ENCODE results near the gene MBNL2.

MBNL2 gene

DNA sequence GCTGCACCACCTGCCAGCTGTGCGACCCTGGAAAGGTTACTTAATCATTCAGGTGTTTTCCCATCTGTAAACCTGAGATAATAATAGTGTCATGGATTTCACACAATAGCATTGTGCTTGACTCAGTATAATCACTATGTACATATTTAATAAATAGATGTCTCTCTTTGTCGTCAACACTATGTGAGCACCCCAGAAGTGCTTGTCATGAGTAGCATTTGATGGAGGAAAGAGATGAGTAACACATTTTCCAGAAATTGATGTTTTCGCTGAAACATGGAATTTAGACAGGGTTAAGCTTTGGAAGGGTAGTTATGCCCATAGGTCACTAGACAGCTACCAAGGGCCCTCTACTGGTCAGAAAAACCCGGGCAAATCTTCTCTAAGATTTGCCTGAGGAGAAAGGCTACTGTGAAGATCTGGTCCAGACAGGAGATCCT lies 9.5 kb upstream of the MBNL2 start:
- Histone ChIP-seq H3K79me2 (ENCODE audit: low read length) (no peaks in the 10 kb centered on the region), H3F3A (ENCODE audit: insufficient read depth, low read length) (peaks cover 3% of the 10 kb centered on the region; the same call in 1 of the 2 replicates), H3K27me3 (replicated peaks; ENCODE audit: insufficient read depth, low read length) (no peaks in the 10 kb centered on the region), H3K27ac (ENCODE audit: low read length) (no peak overlapping the region), H3K4me2 (ENCODE audit: low read depth, low read length) (no peak overlapping the region), H3K4me1 (ENCODE audit: low read length) (peaks cover 23% of the 10 kb centered on the region), H3K9ac (ENCODE audit: low read length) (no peak overlapping the region), H2AFZ (ENCODE audit: low read length) (no peak overlapping the region), H4K20me1 (ENCODE audit: insufficient read depth, low read length) (no peaks in the 10 kb centered on the region), H3K9me2 (replicated peaks; ENCODE audit: insufficient read depth, low read length) (no peaks in the 10 kb centered on the region), H3K4me3 (ENCODE audit: low read length) (no peak overlapping the region), H3K36me3 (replicated peaks; ENCODE audit: insufficient read depth, low read length) (no peaks in the 10 kb centered on the region), H3K9me3 (replicated peaks; ENCODE audit: insufficient read depth, low read length) (no peaks in the 10 kb centered on the region)
- TF ChIP-seq, protein P1, sequence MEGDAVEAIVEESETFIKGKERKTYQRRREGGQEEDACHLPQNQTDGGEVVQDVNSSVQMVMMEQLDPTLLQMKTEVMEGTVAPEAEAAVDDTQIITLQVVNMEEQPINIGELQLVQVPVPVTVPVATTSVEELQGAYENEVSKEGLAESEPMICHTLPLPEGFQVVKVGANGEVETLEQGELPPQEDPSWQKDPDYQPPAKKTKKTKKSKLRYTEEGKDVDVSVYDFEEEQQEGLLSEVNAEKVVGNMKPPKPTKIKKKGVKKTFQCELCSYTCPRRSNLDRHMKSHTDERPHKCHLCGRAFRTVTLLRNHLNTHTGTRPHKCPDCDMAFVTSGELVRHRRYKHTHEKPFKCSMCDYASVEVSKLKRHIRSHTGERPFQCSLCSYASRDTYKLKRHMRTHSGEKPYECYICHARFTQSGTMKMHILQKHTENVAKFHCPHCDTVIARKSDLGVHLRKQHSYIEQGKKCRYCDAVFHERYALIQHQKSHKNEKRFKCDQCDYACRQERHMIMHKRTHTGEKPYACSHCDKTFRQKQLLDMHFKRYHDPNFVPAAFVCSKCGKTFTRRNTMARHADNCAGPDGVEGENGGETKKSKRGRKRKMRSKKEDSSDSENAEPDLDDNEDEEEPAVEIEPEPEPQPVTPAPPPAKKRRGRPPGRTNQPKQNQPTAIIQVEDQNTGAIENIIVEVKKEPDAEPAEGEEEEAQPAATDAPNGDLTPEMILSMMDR (IDR thresholded peaks at IDR 0.05; ENCODE audit: low read length) = peak; percentile 71
- no peak for TF ChIP-seq EZH2 (optimal IDR thresholded peaks at IDR 0.05; ENCODE audit: low read depth, low read length)
- peak; percentile 42 for DNase-seq

DNA sequence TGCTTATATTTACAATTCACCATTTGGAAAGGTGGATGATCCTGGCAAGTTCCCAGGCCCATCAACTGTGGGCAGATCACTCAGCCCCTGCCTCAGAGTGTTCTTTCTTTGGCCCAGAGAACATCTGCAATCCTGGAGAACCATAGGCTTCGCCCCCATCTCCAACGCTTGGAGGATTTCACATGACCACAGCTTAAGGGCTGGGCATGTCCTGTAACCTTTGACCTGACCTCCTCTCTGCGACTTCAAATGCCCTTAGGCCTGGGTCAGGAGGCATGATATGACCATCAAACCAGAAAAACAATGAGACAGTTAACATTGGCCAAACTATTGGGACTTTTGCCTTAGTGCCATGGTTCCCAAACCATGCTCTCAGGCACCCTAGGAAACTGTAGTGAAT lies 7.2 kb upstream of the MBNL2 start:
- no peak for DNase-seq
- Histone ChIP-seq H3K27me3 (replicated peaks; ENCODE audit: insufficient read depth, low read length) (no peaks in the 10 kb centered on the region), H3K4me1 (ENCODE audit: low read length) (peaks cover 20% of the 10 kb centered on the region), H3K36me3 (replicated peaks; ENCODE audit: insufficient read depth, low read length) (no peaks in the 10 kb centered on the region), H3K9me3 (replicated peaks; ENCODE audit: insufficient read depth, low read length) (no peaks in the 10 kb centered on the region), H3K4me2 (ENCODE audit: low read depth, low read length) (peak overlapping the region; percentile 10; the same call in 1 of the 2 replicates), H3K9me2 (replicated peaks; ENCODE audit: insufficient read depth, low read length) (no peaks in the 10 kb centered on the region), H4K20me1 (ENCODE audit: insufficient read depth, low read length) (no peaks in the 10 kb centered on the region), H3F3A (ENCODE audit: insufficient read depth, low read length) (peaks cover 3% of the 10 kb centered on the region; the same call in 1 of the 2 replicates), H3K4me3 (ENCODE audit: low read length) (no peak overlapping the region), H3K27ac (ENCODE audit: low read length) (no peak overlapping the region), H2AFZ (ENCODE audit: low read length) (no peak overlapping the region), H3K79me2 (ENCODE audit: low read length) (no peaks in the 10 kb centered on the region), H3K9ac (ENCODE audit: low read length) (no peak overlapping the region)
- TF ChIP-seq, protein P1 (IDR thresholded peaks at IDR 0.05; ENCODE audit: low read length) = no peak
- TF ChIP-seq EZH2 (optimal IDR thresholded peaks at IDR 0.05; ENCODE audit: low read depth, low read length) (no peak), EZH2phosphoT487 (IDR thresholded peaks at IDR 0.05; ENCODE audit: low read length) (no peak)

DNA sequence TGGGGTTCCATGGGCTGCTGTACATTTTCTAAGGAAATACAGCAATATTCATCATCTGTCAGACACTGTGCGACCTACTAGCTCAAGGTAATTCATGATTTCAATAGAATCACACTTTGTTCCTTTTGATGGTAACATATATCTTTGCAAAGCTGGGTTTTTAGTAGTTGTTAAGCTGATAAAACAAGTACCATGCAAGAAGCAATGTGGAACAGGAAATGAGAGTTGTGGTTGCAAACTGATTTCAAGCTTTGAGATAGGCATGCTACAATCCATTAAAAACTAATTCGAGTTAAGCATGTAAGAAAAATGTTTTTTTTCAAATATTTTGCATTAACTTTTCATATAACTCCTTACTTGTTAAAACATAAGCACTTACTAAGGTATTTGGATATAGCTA lies 6.8 kb upstream of the MBNL2 start:
- H3K27me3 ChIP-seq (replicated peaks; ENCODE audit: insufficient read depth, low read length) = no peaks in the 10 kb centered on the region
- peaks cover 19% of the 10 kb centered on the region for H3K4me1 ChIP-seq (ENCODE audit: low read length)
- peak overlapping the region; percentile 10; the same call in 1 of the 2 replicates for H3K4me2 ChIP-seq (ENCODE audit: low read depth, low read length)
- H3F3A ChIP-seq (ENCODE audit: insufficient read depth, low read length) = no peaks in the 10 kb centered on the region
- no peak overlapping the region for H3K9ac ChIP-seq (ENCODE audit: low read length)
- no peaks in the 10 kb centered on the region for H3K9me3 ChIP-seq (replicated peaks; ENCODE audit: insufficient read depth, low read length)
- H2AFZ ChIP-seq (ENCODE audit: low read length) = no peak overlapping the region
- H3K27ac ChIP-seq (ENCODE audit: low read length) = no peak overlapping the region
- H3K9me2 ChIP-seq (replicated peaks; ENCODE audit: insufficient read depth, low read length) = no peaks in the 10 kb centered on the region
- peak; percentile 52 for DNase-seq
- no peaks in the 10 kb centered on the region for H3K79me2 ChIP-seq (ENCODE audit: low read length)
- TF ChIP-seq EZH2phosphoT487 (IDR thresholded peaks at IDR 0.05; ENCODE audit: low read length) = no peak
- TF ChIP-seq EZH2 (optimal IDR thresholded peaks at IDR 0.05; ENCODE audit: low read depth, low read length) = no peak
- TF ChIP-seq, protein P1 (IDR thresholded peaks at IDR 0.05; ENCODE audit: low read length) = no peak
- no peak overlapping the region for H3K4me3 ChIP-seq (ENCODE audit: low read length)
- no peaks in the 10 kb centered on the region for H3K36me3 ChIP-seq (replicated peaks; ENCODE audit: insufficient read depth, low read length)
- H4K20me1 ChIP-seq (ENCODE audit: insufficient read depth, low read length) = no peaks in the 10 kb centered on the region

Measured in MM.1S (cell line).